HG02571 (cell line): ENCODE results near the gene KCNA2.

Experiments used
- ATAC-seq: cut with Tn5 transposase; IDR thresholded peaks from one replicate; pipeline ENCODE4 v1.9.1; 2021; ENCODE audit warnings: mild to moderate bottlenecking, moderate library complexity; ENCODE audit not compliant: unreplicated experiment

The KCNA2 gene

DNA sequence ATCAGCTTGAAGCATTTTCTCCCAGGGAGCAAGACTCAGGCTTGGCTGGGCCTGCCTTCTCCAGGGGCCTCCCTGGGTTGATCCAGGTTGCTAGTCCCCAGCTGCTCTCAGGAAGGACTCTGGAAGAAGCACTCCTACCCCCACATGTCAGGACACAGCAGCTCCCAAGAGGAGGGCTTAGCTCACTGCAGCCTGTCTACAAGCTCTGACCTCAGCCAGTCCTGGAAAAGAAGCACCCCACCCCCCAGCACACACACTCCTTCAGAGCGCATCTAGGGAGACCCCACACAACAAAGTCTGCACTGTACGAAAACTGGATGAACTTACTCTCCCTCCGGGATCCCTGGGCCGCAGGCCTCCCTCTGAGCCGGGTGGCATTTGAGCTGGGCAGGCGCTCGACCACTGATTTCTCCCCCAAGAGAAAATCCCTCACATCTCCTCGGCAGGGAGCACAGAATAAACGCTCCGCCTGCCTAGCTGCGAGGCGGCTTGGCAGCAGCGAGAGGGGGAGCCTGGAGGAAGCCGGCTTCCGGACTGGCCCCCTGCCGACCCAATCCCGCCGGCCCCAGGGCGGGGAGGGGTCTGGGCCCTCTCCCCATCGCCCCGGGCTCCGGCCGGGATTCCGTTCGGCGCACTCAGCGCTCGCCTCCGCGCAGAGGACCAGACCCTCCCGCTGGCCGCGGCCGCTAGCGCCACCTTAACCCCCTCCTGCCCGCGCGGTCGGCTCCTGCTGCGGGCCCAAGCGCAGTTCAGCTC lies at the start of gene KCNA2:
Gene KCNA2 (minus strand): TSS at position 458 of the 756 bp plus-strand sequence. CDS start 1,576 bp downstream, outside the sequence.
- ATAC-seq = no peak

DNA sequence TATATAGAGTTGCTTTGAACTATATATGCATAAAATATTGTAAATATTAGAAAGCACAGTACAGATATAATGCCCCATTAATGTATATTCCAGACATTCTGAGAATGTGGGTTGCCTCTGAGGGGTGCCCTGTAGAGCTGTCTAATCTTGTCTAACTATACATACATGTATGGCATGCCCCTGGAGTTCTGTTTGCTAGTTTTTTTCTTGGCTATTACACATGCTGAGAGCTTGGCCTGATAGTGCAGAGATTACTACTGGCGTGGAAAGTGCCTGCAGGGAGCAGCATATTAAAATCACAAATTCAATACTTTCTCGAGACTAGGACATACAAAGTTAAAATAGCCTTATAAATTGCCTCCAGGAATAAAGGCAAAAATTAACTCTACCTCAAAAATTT lies 44.5 kb upstream of the KCNA2 start:
- ATAC-seq = no peak

DNA sequence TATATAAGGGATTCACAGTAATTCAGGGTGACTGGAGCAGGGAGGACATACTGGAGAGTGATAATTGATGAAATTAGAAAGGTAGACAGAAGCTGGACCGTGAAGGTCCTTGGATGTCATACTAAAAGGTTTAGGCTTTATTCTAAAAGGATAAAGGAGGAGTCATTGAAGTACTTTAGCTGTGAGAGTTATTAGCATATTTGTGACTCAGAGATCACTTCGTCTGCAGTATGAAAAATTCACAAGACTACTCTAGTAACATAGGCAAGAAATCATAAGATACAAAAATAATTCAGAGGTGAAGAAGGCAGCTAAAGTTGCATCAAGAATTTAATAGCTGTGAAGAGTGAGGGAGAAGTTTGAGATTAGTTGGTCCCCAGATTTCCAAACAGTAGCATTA lies 42.3 kb upstream of the KCNA2 start:
- ATAC-seq = no peak

DNA sequence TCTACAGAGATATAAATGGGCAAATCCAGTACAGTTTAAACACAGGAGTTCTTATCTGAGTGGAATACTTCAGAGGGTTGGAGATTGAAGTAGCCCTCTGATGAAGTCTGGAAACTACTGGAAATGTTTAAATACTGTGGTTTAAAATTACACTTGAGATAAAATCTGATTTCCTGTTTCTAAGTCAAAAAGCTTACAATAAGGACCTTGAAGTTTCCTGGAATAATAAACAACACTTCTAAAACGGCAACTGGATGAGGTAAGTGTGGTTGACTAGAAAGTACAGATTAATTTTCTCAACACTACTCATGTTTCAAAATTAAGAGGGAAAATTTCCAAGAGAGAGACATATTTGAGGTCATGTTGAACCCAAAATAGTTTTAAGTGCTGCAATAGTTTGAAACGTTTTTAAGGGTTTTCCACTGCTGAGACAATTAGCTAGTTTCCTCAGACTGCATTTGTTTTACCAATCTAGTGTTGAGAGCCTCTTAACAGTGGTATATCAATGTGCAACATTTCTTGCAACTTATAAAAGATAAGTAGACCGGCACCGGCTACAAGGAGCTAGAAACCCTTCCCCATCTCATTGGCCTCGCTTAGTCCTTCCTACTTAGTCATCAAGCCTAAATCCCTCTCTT lies 41.2 kb upstream of the KCNA2 start:
- no peak for ATAC-seq

DNA sequence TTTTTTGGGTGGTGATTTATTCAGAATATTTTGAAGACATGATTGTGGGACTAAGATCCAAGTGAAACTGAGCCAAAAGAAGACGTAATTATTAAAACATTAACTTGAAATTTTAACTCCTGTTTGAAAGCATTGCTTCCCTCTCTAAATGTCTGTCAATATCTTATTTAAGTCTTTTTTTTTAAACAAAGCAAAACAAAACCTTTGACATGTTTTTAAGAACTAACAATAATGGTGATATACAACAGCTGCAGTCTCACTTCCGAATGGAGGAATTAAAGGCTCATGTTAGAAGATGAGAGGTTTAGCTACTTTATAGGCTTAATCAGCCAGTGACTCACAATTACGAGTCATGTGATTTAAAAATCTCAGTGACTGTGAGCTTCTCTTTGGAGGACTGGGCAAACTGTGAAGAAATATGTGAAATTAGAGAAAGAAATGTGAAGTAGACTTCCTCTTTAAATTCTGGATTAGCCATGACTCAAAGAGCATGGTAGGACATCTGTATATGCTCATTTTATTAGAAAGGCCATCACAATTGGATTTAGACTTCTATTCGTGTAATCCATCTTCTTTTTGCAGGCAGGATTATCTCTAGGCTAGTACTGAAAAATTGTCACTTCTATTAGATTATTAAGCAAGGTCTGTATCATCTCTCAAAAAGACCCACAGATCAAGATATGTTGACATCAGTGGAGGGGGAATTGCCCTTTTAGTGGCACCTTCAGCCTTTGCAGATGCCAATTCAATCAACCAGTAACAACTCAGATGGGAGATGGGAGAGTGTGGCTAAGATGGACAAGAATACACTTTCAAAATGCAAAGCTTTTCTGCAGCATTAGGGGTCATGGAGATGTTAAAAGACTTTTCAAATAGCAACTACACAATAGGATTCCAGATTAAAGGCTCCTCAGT lies 39.9 kb upstream of the KCNA2 start:
- ATAC-seq = no peak

DNA sequence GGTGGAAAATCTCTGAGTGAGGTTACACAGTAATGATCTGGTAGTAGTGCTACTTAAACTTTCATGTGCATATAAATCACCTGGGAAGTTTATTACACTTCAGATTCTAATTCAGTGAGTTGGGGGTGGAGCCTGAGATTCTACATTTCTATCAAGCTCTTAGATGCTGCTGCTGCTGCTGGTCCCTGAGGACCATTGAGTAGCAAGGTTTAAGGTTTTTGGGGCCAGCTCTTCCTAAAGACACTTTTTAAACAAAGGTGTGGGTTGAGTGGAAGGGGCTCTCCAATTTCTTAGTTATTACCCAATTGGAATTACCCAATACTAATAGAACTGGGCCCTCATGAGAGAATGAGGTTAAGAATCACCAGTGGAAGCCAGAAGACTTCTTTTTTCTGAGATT lies 39.1 kb upstream of the KCNA2 start:
- no peak for ATAC-seq

DNA sequence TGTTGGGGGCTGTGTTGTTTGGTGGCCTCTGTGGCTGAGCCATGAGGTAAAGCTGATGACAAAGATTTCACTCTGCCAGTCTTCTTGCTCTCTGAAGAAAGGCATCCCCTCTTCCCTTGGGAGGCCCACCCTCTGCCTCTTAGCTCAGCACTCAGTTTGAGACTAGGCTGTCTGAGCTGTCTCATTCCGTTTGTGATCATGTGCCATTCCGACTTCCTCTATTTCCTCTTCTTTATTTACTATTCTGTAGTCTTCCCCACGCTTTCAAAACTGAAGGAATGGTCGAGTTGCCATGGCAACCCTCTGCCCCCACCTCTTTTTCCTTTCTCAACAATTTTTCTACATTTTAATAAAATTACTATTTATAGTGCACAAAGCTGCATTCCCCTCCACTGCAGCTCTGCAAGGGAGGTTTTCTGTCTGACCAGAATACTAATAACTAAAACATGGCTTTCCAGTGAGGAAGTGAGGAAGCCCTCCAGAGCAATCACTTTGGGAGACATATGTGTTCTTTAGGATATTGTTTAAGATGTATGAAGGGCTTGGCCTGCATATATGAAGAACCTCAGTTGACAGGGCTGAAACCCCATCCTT lies 37.8 kb upstream of the KCNA2 start:
- no peak for ATAC-seq

DNA sequence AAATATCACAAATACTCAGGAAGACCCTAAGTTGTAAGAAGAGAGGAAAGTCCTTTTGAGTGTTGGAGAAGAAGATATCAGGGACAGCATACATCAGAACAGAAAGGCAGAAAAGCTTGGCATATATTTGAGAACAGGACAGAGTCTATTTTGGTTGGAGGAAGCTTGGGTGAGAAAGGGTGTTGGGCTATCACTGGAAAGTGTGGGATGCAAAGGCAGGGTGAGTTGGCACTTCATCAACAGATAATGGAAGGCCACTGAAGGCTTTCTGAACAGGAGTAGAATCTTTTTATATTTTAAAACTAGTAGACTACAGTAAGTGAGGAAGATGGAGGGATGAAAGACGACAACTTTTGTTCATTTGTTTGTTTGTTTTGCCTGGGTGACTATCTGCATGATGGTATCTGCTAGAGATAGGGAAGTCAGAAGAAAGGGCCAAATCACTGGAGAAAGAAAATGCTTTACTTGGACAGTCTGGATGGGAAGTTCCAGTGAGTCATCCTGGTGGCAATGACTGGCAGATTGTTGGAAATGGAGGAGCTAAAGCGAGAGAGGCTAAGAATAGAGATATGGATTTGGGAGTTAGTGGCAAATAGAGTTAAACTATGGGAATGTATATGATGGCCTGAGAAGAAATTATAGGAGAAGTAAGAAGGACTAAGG lies 33.7 kb upstream of the KCNA2 start:
- no peak for ATAC-seq

DNA sequence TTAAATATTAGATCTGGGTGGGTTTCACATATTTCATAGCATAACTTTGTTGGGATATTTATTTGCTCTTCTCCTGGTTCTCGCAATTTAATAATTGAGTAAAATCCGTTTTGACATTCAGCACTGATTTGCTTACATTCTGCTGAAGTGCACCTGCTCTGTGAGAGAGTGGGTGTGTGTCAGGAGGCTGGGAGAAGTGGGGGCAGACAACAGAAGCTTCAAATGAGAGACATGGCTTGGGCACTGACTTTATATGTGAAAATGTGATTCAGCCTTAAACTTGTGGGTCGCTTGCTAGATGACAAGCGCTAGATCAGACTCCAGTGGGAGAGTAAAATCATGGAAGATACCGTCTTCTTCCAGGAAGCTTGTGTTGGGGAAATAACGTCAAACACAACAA lies 32.4 kb upstream of the KCNA2 start:
- no peak for ATAC-seq

DNA sequence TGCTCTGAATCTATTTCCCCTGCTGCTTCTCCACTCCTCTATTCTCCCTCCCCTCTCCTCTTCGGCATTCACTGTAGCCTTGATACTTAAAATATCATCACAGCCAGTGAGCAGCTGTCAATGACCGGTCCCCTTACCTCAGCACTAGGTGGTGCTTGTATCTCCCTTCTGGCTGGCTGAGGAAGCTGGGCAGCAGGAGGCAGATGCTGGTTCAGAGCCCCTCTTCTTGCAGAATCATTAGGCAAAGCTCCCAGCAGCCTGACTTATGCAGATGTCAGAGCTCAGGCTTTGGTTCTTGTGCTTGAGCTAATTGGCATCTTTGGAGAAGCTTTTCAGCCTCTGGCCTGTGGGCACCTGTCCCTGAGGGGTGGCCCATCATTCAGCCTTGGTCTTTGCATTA lies 31.9 kb upstream of the KCNA2 start:
- no peak for ATAC-seq

DNA sequence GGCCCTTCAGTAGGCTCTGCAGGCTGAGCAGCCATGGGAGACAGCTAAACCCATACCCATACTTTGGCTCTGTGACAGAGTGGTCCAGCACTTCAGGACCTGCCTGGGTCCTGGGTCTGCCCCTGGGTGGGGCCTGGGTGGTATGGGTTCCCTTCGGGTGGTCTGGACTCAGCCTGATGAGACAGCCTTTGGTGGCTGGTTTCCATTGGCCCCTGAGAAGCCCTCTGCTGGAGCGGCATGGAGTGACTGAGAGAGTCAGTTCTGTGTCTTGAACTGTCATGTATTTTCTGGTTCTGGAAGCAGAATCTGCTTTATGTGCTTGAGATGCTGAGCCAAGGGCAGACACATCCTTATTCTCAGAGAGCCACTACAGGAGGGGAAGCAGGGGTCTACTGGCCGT lies 31.3 kb upstream of the KCNA2 start:
- no peak for ATAC-seq

DNA sequence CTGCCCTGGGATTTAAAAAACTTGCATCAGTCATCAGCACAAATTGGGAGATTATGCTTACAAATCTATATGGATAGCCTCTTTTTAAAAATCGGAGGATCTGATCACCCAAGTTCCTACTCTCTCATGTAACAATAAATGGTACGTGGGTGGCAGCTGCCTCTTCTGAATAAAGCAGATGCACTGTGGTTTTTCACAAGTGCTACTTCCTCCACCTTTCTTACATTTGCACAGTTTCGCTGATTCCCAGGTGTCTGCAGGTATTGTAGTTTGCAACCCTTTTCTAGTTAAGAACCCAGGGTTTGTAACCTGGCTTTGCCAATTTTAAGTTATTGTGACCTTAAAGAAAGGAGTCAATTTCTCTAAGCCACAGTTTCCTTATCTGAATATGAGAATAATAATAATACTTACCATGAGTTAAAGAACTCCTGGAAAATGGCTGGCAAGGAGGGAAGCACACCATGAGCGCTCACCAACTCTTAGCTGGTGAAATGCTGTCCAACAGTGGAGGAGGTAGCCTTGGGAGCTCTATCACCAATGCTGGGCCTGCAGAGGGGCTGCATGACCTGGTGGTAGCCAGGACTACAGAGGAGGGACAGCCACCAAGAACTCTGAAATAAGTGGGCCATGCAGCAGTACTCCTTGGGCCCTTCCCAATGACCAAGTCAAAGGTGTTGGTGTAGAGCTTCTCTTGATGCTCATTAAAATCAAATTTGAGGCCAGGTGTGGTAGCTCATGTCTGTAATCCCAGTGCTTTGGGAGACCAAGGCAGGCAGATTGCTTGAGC lies 30.2 kb upstream of the KCNA2 start:
- ATAC-seq = no peak

DNA sequence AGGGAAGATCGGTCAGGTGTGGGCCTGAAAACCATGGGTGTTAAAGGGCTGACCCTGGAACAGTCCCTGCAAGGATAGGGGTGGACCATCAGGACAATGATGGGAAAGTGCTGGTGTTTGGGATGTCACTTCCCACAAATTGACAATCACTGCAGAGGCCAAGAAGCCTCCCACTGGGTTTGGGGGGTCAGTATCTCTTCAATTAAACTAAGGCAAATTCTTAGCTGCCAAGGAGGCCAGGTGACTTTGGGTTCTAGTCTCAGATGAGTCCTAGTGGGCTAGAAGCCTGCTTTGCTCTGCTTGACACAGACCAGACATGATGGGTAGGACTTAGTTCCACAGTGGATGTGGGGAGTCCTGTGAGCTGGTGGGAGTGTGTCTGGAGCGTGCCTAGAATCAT lies 29.3 kb upstream of the KCNA2 start:
- ATAC-seq = no peak

DNA sequence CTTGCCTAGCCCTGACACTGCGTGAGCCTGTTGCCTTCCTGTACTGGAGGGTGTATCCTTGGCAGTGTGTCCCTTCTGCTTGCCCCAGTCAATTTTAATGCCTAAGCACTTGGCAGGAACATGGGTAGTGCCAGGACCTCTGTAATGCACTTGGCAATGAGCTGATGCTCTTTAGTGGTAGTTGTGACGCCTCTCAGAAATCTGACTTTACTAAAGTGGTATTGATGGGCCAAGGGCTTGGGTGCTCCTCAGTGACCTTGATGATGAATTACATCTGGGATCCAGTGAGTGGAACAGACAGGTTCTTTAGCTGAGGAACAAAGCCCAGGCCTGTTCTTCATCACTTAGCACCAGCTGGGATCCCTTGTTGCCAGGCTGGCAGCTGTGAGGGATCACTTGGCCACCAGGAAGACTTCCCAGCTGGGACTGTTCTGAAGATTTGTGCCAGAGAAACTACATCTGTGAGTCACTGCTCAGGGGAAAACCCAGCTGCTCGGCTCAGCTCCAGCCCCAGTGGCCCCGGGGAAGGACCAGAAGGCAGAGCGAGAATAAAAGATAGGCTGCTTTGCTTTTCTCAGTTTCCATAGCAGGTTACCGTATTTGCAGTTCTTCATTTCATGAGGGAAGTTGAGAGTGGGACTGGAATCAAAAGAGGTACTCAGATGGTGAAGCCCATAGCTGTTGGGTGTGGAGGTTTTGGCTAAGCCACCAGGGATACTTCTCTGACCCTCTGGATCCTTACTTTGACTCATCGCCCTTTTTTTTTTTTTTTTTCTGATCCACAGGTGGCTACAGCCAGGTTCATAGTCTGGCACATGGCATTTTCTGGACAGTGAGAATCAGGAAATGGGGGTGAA lies 28.5 kb upstream of the KCNA2 start:
- ATAC-seq = peak; percentile 63

DNA sequence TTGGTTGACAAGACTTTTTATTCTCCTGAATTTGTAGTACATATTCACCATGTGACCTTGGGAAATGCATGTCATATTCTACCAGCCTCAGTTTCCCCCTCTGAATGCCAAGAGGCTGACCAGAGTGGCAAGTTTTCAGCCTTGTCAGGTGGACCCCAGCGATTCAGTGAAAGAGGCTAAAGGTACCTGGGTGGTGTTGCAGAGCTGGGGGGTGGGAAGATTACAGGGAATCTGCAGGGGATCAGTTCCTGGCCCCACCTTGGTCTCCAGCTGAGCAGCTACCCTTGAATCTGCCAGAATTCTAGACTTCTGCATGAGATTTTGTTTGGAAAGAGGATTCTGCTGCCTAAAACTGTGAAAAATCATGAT lies 27.9 kb upstream of the KCNA2 start:
- no peak for ATAC-seq

DNA sequence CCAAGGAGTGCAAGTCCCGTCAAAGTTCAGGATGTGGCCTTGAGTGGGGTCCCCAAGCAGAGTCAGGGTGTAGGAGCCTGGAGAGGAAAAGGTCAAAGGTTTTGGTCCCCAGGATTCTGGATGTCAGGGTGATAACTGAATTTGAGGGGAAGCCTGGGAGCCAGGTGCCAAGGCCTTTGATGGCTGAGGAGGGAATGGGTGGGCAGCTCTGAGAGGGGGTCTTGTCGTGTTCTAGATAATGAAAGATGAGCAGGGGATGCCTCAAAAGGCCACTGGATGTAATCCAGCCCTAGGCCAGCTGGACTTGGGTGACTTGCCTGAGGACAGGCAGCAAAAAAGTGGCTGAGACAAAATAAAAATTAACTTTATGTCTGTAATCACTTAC lies 27.5 kb upstream of the KCNA2 start:
- no peak for ATAC-seq

DNA sequence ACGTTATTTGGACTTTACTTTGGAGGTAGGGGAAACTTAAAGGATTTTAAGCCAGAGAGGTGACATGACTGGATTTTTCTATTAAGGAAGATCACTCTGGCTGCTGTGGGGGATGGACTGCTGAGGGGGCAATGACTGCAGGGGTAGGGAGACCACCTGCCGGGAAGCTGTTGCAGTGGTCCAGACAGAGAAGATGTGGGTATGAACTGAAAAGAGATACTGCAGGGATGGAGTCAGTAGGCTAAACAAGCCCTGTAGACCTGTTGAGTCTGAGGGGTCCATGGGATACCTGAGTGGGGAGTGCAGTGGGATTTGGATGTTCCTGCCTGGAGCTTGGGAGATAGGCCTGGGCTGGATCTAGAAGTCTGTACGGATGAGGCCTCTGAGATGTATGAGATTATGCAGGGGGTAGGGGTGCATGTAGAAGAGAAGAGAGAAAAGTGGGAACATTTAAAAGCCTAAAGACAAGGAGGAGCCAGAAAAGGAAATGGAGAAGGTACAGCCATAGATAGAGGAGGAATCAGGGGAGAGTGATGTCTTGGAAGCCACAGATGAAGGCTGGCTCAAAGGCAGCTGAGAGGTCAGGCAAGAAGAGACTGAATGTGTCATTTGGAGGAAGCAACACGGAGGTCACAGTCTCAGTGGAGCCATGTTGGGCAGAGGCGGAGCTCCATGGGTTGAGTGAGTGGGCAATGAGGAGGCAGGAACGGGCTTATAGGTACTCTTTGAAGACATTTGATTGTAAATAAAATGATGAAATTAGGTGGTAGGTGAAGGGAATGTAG lies 25.9 kb upstream of the KCNA2 start:
- ATAC-seq = no peak
